Keratinocyte (primary cell): ENCODE results near the gene FAM184B. TPM values are rescaled to one million over a fixed set of nuclear protein-coding genes. Genes with fewer than 3 reads are reported as not detected.

Experiments
- DNase-seq: peaks from one replicate; pipeline ENCODE4 v3.0.0-alpha.2; 2011; ENCODE audit warnings: low read depth, missing footprints, low spot score
- FAIRE-seq: peaks from 2 replicates; lab custom pipeline; 2011; peaks lifted over from hg19 to GRCh38; lab: Jason Lieb, UNC
- H2AFZ ChIP-seq: 2 replicates; pipeline ENCODE4 v1.6.0; 2012; ENCODE audit warnings: low read length, control low read depth, inconsistent platforms; ENCODE audit not compliant: control insufficient read depth
- H3K27ac ChIP-seq: 2 replicates; pipeline ENCODE4 v1.5.1; 2011; ENCODE audit warnings: low read length; ENCODE audit not compliant: control insufficient read depth, insufficient read depth
- H3K27me3 ChIP-seq: 3 replicates; pipeline ENCODE4 v1.6.0; 2011; ENCODE audit warnings: low read length; ENCODE audit not compliant: control insufficient read depth, insufficient read depth; ENCODE audit errors: extremely low read depth
- H3K36me3 ChIP-seq, 2 experiments: 2 replicates in 1 of 2; 3 replicates in 1 of 2; pipeline ENCODE4 v1.5.1; 2011; ENCODE audit warnings: low read length in 2 of 2, mild to moderate bottlenecking in 1 of 2; ENCODE audit not compliant: control insufficient read depth in 2 of 2, insufficient read depth in 2 of 2; ENCODE audit errors: extremely low read depth in 1 of 2
- H3K4me1 ChIP-seq: 3 replicates; pipeline ENCODE4 v1.5.1; 2011; ENCODE audit warnings: low read length; ENCODE audit not compliant: control insufficient read depth, insufficient read depth; ENCODE audit errors: extremely low read depth
- H3K4me2 ChIP-seq: 3 replicates; pipeline ENCODE4 v1.6.0; 2011; ENCODE audit warnings: low read depth, low read length; ENCODE audit not compliant: control insufficient read depth, insufficient read depth; ENCODE audit errors: extremely low read depth
- H3K4me3 ChIP-seq, 3 experiments: fragments of 200-600 bp in 1 of 3; sonication (generic) in 1 of 3; 2 replicates in 2 of 3; 3 replicates in 1 of 3; pipeline ENCODE4 v1.5.1; 2011 to 2016; ENCODE audit warnings: low read length in 3 of 3, mild to moderate bottlenecking in 3 of 3, control low read depth in 2 of 3, inconsistent platforms in 1 of 3, low read depth in 1 of 3, mixed read lengths in 1 of 3, mixed run types in 1 of 3, moderate library complexity in 1 of 3; ENCODE audit not compliant: control insufficient read depth in 2 of 3, insufficient read depth in 2 of 3; ENCODE audit errors: extremely low read depth in 1 of 3
- H3K79me2 ChIP-seq: 2 replicates; pipeline ENCODE4 v1.6.0; 2012; ENCODE audit warnings: low read length; ENCODE audit not compliant: control insufficient read depth, insufficient read depth
- H3K9ac ChIP-seq: 3 replicates; pipeline ENCODE4 v1.6.0; 2011; ENCODE audit warnings: low read length; ENCODE audit not compliant: control insufficient read depth, insufficient read depth; ENCODE audit errors: extremely low read depth
- H3K9me1 ChIP-seq: 3 replicates; pipeline ENCODE4 v1.6.0; 2011; ENCODE audit warnings: low read length; ENCODE audit not compliant: control insufficient read depth, insufficient read depth; ENCODE audit errors: extremely low read depth
- H3K9me3 ChIP-seq: 2 replicates; pipeline ENCODE4 v1.5.1; 2012; ENCODE audit warnings: low read depth, low read length; ENCODE audit not compliant: control insufficient read depth
- H4K20me1 ChIP-seq: 3 replicates; pipeline ENCODE4 v1.6.0; 2011; ENCODE audit warnings: low read length; ENCODE audit not compliant: control insufficient read depth, insufficient read depth; ENCODE audit errors: extremely low read depth
- CTCF ChIP-seq, 3 experiments: IDR thresholded peaks in 1 of 3; conservative IDR thresholded peaks in 1 of 3; optimal IDR thresholded peaks in 1 of 3; 2 replicates in 2 of 3; 3 replicates in 1 of 3; pipeline versions ENCODE3 to v1.5.1; 2011; ENCODE audit warnings: low read length in 3 of 3, mild to moderate bottlenecking in 3 of 3, moderate library complexity in 2 of 3, control low read depth in 1 of 3, inconsistent platforms in 1 of 3; ENCODE audit not compliant: insufficient read depth in 2 of 3; ENCODE audit errors: extremely low read depth in 1 of 3
- EZH2 ChIP-seq: IDR thresholded peaks from one replicate; pipeline ENCODE4 v1.6.1; 2012; ENCODE audit warnings: inconsistent platforms, mild to moderate bottlenecking, low read length, moderate library complexity
- dilution Hi-C: fragments of 300-500 bp; cut with MboI; formaldehyde crosslinking; loops from one replicate; pipeline ENCODE4 v1.7.0; 2020; ENCODE audit warnings: low sequenced_read_pairs; ENCODE audit not compliant: extremely low pct_ligation_motif_present
- polyA plus RNA-seq, 5 experiments: library from polyadenylated mRNA; depleted of rRNA in 3 of 5; stranded (reverse) in 3 of 5; stranded (forward) in 1 of 5; unstranded in 1 of 5; fragments of >200 nt; gene quantifications; 1 replicate in 1 of 5; 2 replicates in 3 of 5; 3 replicates in 1 of 5; pipeline versions ENCODE4 v1.2.1 to v1.2.3, GENCODE V29; 2011 to 2012; ENCODE audit warnings: missing spikeins in 2 of 5, low read depth in 1 of 5, low replicate concordance in 1 of 5

FAM184B gene
- polyA plus RNA-seq, 1 donor (not counting 4 experiments of a cell fraction or from before 2014, with no cell fraction given): 0.01 TPM

GRCh38 chr4:17646693-17647092 lies 134.7 kb downstream of the FAM184B start:
- no peak for TF ChIP-seq CTCF (optimal IDR thresholded peaks at IDR 0.05 in 1 of 3, IDR thresholded peaks at IDR 0.05 in 1 of 3, conservative IDR thresholded peaks at IDR 0.05 in 1 of 3; ENCODE audit: extremely low read depth in 1 of 3, insufficient read depth in 2 of 3, low read length in 3 of 3)
- TF ChIP-seq EZH2: no peak
- Histone ChIP-seq H3K36me3 (no peaks in the 10 kb centered on the region), H3K9me1 (no peaks in the 10 kb centered on the region), H4K20me1 (no peaks in the 10 kb centered on the region), H3K4me1 (no peaks in the 10 kb centered on the region), H3K4me3 (no peak overlapping the region), H3K27me3 (no peaks in the 10 kb centered on the region), H2AFZ (no peak overlapping the region), H3K79me2 (no peaks in the 10 kb centered on the region), H3K4me2 (no peak overlapping the region), H3K9ac (no peak overlapping the region), H3K9me3 (no peaks in the 10 kb centered on the region), H3K27ac (no peak overlapping the region)
- DNase-seq: no peak
- dilution Hi-C loops: no loop called here
- FAIRE-seq: no peak

GRCh38 chr4:17642398-17642783 lies 139.0 kb downstream of the FAM184B start:
- H3K27ac ChIP-seq: no peak overlapping the region
- H3K4me2 ChIP-seq: no peak overlapping the region
- H3K9me1 ChIP-seq: no peaks in the 10 kb centered on the region
- peaks cover 3 to 8% of the 10 kb centered on the region in 2 experiments for H3K36me3 ChIP-seq
- DNase-seq (no peak), FAIRE-seq (no peak)
- dilution Hi-C loops: no loop called here
- no peak overlapping the region for H2AFZ ChIP-seq
- H3K4me3 ChIP-seq: no peak overlapping the region
- H3K9me3 ChIP-seq: no peaks in the 10 kb centered on the region
- H3K9ac ChIP-seq: no peak overlapping the region
- no peaks in the 10 kb centered on the region for H3K79me2 ChIP-seq
- no peaks in the 10 kb centered on the region for H3K27me3 ChIP-seq
- TF ChIP-seq EZH2: no peak
- no peak for TF ChIP-seq CTCF (optimal IDR thresholded peaks at IDR 0.05 in 1 of 3, IDR thresholded peaks at IDR 0.05 in 1 of 3, conservative IDR thresholded peaks at IDR 0.05 in 1 of 3; ENCODE audit: extremely low read depth in 1 of 3, insufficient read depth in 2 of 3, low read length in 3 of 3)
- no peaks in the 10 kb centered on the region for H4K20me1 ChIP-seq
- H3K4me1 ChIP-seq: no peaks in the 10 kb centered on the region
